ENCODE measurements around the gene NPFFR1.

NPFFR1 gene

GRCh38 chr10:70221030-70221429 lies 62.8 kb downstream of the NPFFR1 start:
- Histone ChIP-seq H3K9ac (ENCODE audit: low read depth, low read length) (no peak overlapping the region), H3K9me3 (ENCODE audit: insufficient read depth, low read depth, low read length) (no peaks in the 10 kb centered on the region), H3K36me3 (ENCODE audit: insufficient read depth, low read length) (peaks cover 45% of the 10 kb centered on the region), H3K4me3 (ENCODE audit: low read length) (no peak overlapping the region), H3K27me3 (ENCODE audit: insufficient read depth, low read length) (no peaks in the 10 kb centered on the region), H3K4me1 (ENCODE audit: insufficient read depth, low read length) (no peaks in the 10 kb centered on the region), H3K27ac (ENCODE audit: low read depth, low read length) (no peak overlapping the region)
- 85% methylated on average over 1 of the region's 1 CpG for WGBS

GRCh38 chr10:70212879-70213278 lies 70.9 kb downstream of the NPFFR1 start:
- Histone ChIP-seq H3K36me3 (ENCODE audit: insufficient read depth, low read length) (peaks cover 94% of the 10 kb centered on the region), H3K27me3 (ENCODE audit: insufficient read depth, low read length) (no peaks in the 10 kb centered on the region), H3K9ac (ENCODE audit: low read depth, low read length) (no peak overlapping the region), H3K4me1 (ENCODE audit: insufficient read depth, low read length) (no peaks in the 10 kb centered on the region), H3K27ac (ENCODE audit: low read depth, low read length) (no peak overlapping the region), H3K9me3 (ENCODE audit: insufficient read depth, low read depth, low read length) (no peaks in the 10 kb centered on the region), H3K4me3 (ENCODE audit: low read length) (no peak overlapping the region)
- 100% methylated on average over 1 of the region's 1 CpG for WGBS

GRCh38 chr10:70212277-70212676 lies 71.5 kb downstream of the NPFFR1 start:
- no peak overlapping the region for H3K4me3 ChIP-seq (ENCODE audit: low read length)
- H3K36me3 ChIP-seq (ENCODE audit: insufficient read depth, low read length): peaks cover 94% of the 10 kb centered on the region
- H3K9ac ChIP-seq (ENCODE audit: low read depth, low read length): no peak overlapping the region
- H3K27me3 ChIP-seq (ENCODE audit: insufficient read depth, low read length): no peaks in the 10 kb centered on the region
- H3K9me3 ChIP-seq (ENCODE audit: insufficient read depth, low read depth, low read length): no peaks in the 10 kb centered on the region
- no peaks in the 10 kb centered on the region for H3K4me1 ChIP-seq (ENCODE audit: insufficient read depth, low read length)
- H3K27ac ChIP-seq (ENCODE audit: low read depth, low read length): no peak overlapping the region

- WGBS: 98% methylated on average over 3 of the region's 5 CpGs
- Histone ChIP-seq H3K27ac (ENCODE audit: low read depth, low read length) (no peak overlapping the region), H3K9ac (ENCODE audit: low read depth, low read length) (no peak overlapping the region), H3K9me3 (ENCODE audit: insufficient read depth, low read depth, low read length) (no peaks in the 10 kb centered on the region), H3K4me1 (ENCODE audit: insufficient read depth, low read length) (no peaks in the 10 kb centered on the region), H3K4me3 (ENCODE audit: low read length) (no peak overlapping the region), H3K36me3 (ENCODE audit: insufficient read depth, low read length) (peaks cover 94% of the 10 kb centered on the region), H3K27me3 (ENCODE audit: insufficient read depth, low read length) (no peaks in the 10 kb centered on the region)
Observed at GRCh38 chr10:70206762-70207161, 77.0 kb downstream of the NPFFR1 start.

- H3K4me3 ChIP-seq (ENCODE audit: low read length): no peak overlapping the region
- no peaks in the 10 kb centered on the region for H3K27me3 ChIP-seq (ENCODE audit: insufficient read depth, low read length)
- no peak overlapping the region for H3K27ac ChIP-seq (ENCODE audit: low read depth, low read length)
- H3K4me1 ChIP-seq (ENCODE audit: insufficient read depth, low read length): no peaks in the 10 kb centered on the region
- no peak overlapping the region for H3K9ac ChIP-seq (ENCODE audit: low read depth, low read length)
- H3K36me3 ChIP-seq (ENCODE audit: insufficient read depth, low read length): peaks cover 76% of the 10 kb centered on the region
- no peaks in the 10 kb centered on the region for H3K9me3 ChIP-seq (ENCODE audit: insufficient read depth, low read depth, low read length)
- WGBS: 89% methylated on average over 1 of the region's 1 CpG
Observed at GRCh38 chr10:70201105-70201504, 82.7 kb downstream of the NPFFR1 start.

- Histone ChIP-seq H3K9ac (ENCODE audit: low read depth, low read length) (no peak overlapping the region), H3K4me3 (ENCODE audit: low read length) (no peak overlapping the region), H3K9me3 (ENCODE audit: insufficient read depth, low read depth, low read length) (no peaks in the 10 kb centered on the region), H3K27me3 (ENCODE audit: insufficient read depth, low read length) (no peaks in the 10 kb centered on the region), H3K4me1 (ENCODE audit: insufficient read depth, low read length) (no peaks in the 10 kb centered on the region), H3K36me3 (ENCODE audit: insufficient read depth, low read length) (peaks cover 53% of the 10 kb centered on the region), H3K27ac (ENCODE audit: low read depth, low read length) (no peak overlapping the region)
- WGBS: 86% methylated on average over 3 of the region's 5 CpGs
Observed at GRCh38 chr10:70198696-70199466, 84.9 kb downstream of the NPFFR1 start.

All from HUES64 (cell line).